SK-N-SH (cell line): Measurements from ENCODE around the gene FAAP20.

Experiments
- ELF1 ChIP-seq: IDR thresholded peaks from 2 replicates; pipeline ENCODE4 v1.4.0; 2012
- JUND ChIP-seq: IDR thresholded peaks from 2 replicates; pipeline ENCODE4 v1.4.0; 2012
- MEF2A ChIP-seq: IDR thresholded peaks from 2 replicates; pipeline ENCODE4 v1.4.0; 2012; ENCODE audit warnings: low read depth, borderline replicate concordance
- POLR2AphosphoS5 ChIP-seq: IDR thresholded peaks from 2 replicates; pipeline ENCODE4 v1.6.1; 2012; ENCODE audit warnings: low read depth, low read length
- RCOR1 ChIP-seq: fragments of 150-350 bp; IDR thresholded peaks from 2 replicates; pipeline ENCODE4 v1.6.1; 2017; ENCODE audit warnings: antibody characterized with exemption, low read length
- RFX5 ChIP-seq: IDR thresholded peaks from 2 replicates; pipeline ENCODE4 v1.6.1; 2012; ENCODE audit warnings: mild to moderate bottlenecking, improper control_type of control experiment, low read length
- RXRA ChIP-seq: IDR thresholded peaks from 2 replicates; pipeline ENCODE4 v1.4.0; 2012; ENCODE audit warnings: low read depth, mild to moderate bottlenecking, borderline replicate concordance
- SMC3 ChIP-seq: IDR thresholded peaks from 2 replicates; pipeline ENCODE4 v1.6.1; 2012; ENCODE audit warnings: low read depth, low read length, improper control_type of control experiment
- TAF1 ChIP-seq: IDR thresholded peaks from 2 replicates; pipeline ENCODE4 v1.6.1; 2012; ENCODE audit warnings: low read depth, mild to moderate bottlenecking, low read length, moderate library complexity, borderline replicate concordance
- TEAD4 ChIP-seq: IDR thresholded peaks from 2 replicates; pipeline ENCODE4 v1.4.0; 2012; ENCODE audit warnings: mild to moderate bottlenecking, borderline replicate concordance; ENCODE audit not compliant: insufficient read depth
- YY1 ChIP-seq: IDR thresholded peaks from 2 replicates; pipeline ENCODE4 v1.4.0; 2012; ENCODE audit warnings: low read depth, mild to moderate bottlenecking
- TF ChIP-seq, protein P1 (sequence below): fragments of 200-600 bp; sonication (generic); IDR thresholded peaks from 2 replicates; pipeline ENCODE4 v1.6.1; 2017; ENCODE audit warnings: antibody characterized with exemption, mild to moderate bottlenecking, moderate library complexity
- TF ChIP-seq, protein P2 (sequence below): IDR thresholded peaks from 2 replicates; pipeline ENCODE4 v1.6.1; 2012; ENCODE audit warnings: mild to moderate bottlenecking, low read depth, low read length, moderate library complexity
- TF ChIP-seq, protein P3 (sequence below): IDR thresholded peaks from 2 replicates; pipeline ENCODE4; 2012

DNA sequence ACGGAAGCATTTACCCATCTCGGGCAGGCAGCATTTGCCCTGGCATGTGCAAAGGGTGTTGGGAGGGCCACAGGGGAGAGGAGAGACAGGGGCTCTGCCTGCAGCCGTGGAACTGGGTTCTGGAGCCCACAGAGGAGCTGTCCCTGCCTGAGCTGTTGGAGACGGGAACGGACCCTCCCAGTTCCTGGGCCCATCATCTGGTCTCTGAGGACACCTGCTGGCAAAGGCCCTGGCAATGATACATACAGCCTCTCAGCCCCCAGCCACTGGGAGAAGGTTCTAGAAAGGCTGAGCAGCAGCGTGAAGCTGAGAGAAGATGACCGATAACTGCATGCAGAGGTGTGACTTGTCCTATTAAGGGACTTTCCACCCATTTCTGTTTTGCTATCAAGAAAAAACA, 31.4 kb downstream of the FAAP20 start:
- TF ChIP-seq, protein P1, sequence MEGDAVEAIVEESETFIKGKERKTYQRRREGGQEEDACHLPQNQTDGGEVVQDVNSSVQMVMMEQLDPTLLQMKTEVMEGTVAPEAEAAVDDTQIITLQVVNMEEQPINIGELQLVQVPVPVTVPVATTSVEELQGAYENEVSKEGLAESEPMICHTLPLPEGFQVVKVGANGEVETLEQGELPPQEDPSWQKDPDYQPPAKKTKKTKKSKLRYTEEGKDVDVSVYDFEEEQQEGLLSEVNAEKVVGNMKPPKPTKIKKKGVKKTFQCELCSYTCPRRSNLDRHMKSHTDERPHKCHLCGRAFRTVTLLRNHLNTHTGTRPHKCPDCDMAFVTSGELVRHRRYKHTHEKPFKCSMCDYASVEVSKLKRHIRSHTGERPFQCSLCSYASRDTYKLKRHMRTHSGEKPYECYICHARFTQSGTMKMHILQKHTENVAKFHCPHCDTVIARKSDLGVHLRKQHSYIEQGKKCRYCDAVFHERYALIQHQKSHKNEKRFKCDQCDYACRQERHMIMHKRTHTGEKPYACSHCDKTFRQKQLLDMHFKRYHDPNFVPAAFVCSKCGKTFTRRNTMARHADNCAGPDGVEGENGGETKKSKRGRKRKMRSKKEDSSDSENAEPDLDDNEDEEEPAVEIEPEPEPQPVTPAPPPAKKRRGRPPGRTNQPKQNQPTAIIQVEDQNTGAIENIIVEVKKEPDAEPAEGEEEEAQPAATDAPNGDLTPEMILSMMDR: no peak
- TF ChIP-seq POLR2AphosphoS5 (no peak), TEAD4 (no peak), RFX5 (no peak), RXRA (no peak), YY1 (no peak), JUND (no peak), SMC3 (no peak), RCOR1 (no peak), TAF1 (no peak), ELF1 (no peak), MEF2A (no peak)
- TF ChIP-seq, protein P2, sequence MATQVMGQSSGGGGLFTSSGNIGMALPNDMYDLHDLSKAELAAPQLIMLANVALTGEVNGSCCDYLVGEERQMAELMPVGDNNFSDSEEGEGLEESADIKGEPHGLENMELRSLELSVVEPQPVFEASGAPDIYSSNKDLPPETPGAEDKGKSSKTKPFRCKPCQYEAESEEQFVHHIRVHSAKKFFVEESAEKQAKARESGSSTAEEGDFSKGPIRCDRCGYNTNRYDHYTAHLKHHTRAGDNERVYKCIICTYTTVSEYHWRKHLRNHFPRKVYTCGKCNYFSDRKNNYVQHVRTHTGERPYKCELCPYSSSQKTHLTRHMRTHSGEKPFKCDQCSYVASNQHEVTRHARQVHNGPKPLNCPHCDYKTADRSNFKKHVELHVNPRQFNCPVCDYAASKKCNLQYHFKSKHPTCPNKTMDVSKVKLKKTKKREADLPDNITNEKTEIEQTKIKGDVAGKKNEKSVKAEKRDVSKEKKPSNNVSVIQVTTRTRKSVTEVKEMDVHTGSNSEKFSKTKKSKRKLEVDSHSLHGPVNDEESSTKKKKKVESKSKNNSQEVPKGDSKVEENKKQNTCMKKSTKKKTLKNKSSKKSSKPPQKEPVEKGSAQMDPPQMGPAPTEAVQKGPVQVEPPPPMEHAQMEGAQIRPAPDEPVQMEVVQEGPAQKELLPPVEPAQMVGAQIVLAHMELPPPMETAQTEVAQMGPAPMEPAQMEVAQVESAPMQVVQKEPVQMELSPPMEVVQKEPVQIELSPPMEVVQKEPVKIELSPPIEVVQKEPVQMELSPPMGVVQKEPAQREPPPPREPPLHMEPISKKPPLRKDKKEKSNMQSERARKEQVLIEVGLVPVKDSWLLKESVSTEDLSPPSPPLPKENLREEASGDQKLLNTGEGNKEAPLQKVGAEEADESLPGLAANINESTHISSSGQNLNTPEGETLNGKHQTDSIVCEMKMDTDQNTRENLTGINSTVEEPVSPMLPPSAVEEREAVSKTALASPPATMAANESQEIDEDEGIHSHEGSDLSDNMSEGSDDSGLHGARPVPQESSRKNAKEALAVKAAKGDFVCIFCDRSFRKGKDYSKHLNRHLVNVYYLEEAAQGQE: no peak
- TF ChIP-seq, protein P3, sequence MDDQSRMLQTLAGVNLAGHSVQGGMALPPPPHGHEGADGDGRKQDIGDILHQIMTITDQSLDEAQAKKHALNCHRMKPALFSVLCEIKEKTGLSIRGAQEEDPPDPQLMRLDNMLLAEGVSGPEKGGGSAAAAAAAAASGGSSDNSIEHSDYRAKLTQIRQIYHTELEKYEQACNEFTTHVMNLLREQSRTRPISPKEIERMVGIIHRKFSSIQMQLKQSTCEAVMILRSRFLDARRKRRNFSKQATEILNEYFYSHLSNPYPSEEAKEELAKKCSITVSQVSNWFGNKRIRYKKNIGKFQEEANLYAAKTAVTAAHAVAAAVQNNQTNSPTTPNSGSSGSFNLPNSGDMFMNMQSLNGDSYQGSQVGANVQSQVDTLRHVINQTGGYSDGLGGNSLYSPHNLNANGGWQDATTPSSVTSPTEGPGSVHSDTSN: no peak
